ENCODE measurements around the gene RNF115. TPM values are rescaled to one million over a fixed set of nuclear protein-coding genes. Genes with fewer than 3 reads are reported as not detected.

The RNF115 gene
- total RNA-seq, 5 donors from 2014 or later (not counting 1 experiment from before 2014, with no cell fraction given) = 12.0 to 17.5 (median 13.4) TPM

DNA sequence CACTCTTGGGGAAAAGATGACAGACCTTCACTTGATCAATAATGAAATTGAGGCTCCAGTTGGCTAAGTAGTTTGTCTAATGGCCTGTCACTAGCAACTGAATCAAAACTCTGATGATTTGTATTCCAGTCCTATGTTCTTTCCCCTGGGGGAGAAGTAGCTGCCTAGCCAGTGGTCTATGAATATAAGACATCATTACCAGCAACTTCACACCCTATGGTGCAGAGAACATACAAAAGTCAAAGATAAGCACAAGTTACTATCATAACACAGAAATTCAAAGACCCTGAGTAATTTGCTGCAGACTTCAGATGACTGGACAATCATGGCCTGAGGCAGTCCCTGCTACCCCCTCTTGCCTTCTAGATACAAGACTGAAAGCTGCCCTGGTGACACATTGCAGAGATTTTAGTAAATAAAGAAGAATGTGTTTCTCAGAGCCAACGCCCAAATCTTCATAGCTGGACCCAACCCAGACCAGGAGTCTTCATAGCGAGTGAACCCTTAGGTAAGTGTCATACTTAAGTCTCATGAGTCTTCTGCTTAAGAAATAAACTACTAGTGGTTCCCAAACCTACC lies 117.7 kb downstream of the RNF115 start:
- H3K9me3 Mint-ChIP-seq = no peaks in the 10 kb centered on the region
- Histone ChIP-seq H3K4me3 (ENCODE audit: control insufficient read depth in 1 of 2, extremely low read depth in 1 of 2, low read length in 1 of 2) (no peak overlapping the region), H3K27me3 (replicated peaks in 1 of 2; ENCODE audit: control insufficient read depth in 2 of 2, extremely low read depth in 1 of 2, insufficient read depth in 2 of 2, low read length in 1 of 2) (no peaks in the 10 kb centered on the region), H3K4me1 (ENCODE audit: control insufficient read depth in 1 of 2, extremely low read depth in 1 of 2, insufficient read depth in 2 of 2, low read length in 2 of 2) (no peaks in the 10 kb centered on the region), H3K9me3 (no peaks in the 10 kb centered on the region), H3K27ac (ENCODE audit: low read length) (no peak overlapping the region), H3K36me3 (ENCODE audit: control insufficient read depth in 2 of 2, extremely low read depth in 1 of 2, insufficient read depth in 1 of 2, low read length in 1 of 2) (no peaks in the 10 kb centered on the region)
- CTCF ChIA-PET = no interaction called here
- no peak overlapping the region for H3K27ac Mint-ChIP-seq
- H3K4me1 Mint-ChIP-seq = no peaks in the 10 kb centered on the region
- H3K36me3 Mint-ChIP-seq = no peaks in the 10 kb centered on the region
- no CpG with 5 or more reads among the region's 2 CpGs for WGBS (ENCODE audit: insufficient coverage)
- DNase-seq (no peak), ATAC-seq (replicated peaks in 1 of 4) (no peak)
- no peaks in the 10 kb centered on the region for H3K27me3 Mint-ChIP-seq
- POLR2A ChIA-PET = no interaction called here
- H3K4me3 Mint-ChIP-seq = no peak overlapping the region

DNA sequence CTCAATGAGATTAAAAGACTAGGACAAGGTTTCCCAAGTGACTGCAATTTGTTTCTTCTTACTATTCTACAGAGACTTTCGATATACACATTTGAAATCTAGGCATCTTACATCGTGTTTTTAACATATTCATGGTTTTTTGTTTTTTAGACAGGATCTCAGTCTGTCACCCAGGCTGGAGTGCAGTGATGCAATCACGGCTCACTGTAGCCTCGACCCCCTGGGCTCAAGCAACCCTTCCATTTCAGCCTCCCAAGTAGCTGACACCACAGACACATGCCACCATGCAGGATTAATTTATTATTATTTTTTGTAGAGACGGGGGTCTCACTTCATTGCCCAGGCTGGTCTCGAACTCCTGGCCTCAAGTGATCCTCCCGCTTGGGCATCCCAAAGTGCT lies 118.3 kb downstream of the RNF115 start:
- DNase-seq (no peak), ATAC-seq (replicated peaks in 1 of 4) (no peak)
- Mint-ChIP-seq H3K36me3 (no peaks in the 10 kb centered on the region), H3K27ac (no peak overlapping the region), H3K27me3 (no peaks in the 10 kb centered on the region), H3K4me1 (no peaks in the 10 kb centered on the region), H3K9me3 (no peaks in the 10 kb centered on the region), H3K4me3 (no peak overlapping the region)
- no peak overlapping the region for H3K4me3 ChIP-seq (ENCODE audit: control insufficient read depth in 1 of 2, extremely low read depth in 1 of 2, low read length in 1 of 2)
- H3K4me1 ChIP-seq (ENCODE audit: control insufficient read depth in 1 of 2, extremely low read depth in 1 of 2, insufficient read depth in 2 of 2, low read length in 2 of 2) = no peaks in the 10 kb centered on the region
- H3K36me3 ChIP-seq (ENCODE audit: control insufficient read depth in 2 of 2, extremely low read depth in 1 of 2, insufficient read depth in 1 of 2, low read length in 1 of 2) = no peaks in the 10 kb centered on the region
- 94% methylated on average over 3 of the region's 7 CpGs for WGBS (ENCODE audit: insufficient coverage)
- H3K9me3 ChIP-seq = no peaks in the 10 kb centered on the region
- ChIA-PET CTCF (no interaction called here), POLR2A (no interaction called here)
- no peak overlapping the region for H3K27ac ChIP-seq (ENCODE audit: low read length)
- no peaks in the 10 kb centered on the region for H3K27me3 ChIP-seq (replicated peaks in 1 of 2; ENCODE audit: control insufficient read depth in 2 of 2, extremely low read depth in 1 of 2, insufficient read depth in 2 of 2, low read length in 1 of 2)

DNA sequence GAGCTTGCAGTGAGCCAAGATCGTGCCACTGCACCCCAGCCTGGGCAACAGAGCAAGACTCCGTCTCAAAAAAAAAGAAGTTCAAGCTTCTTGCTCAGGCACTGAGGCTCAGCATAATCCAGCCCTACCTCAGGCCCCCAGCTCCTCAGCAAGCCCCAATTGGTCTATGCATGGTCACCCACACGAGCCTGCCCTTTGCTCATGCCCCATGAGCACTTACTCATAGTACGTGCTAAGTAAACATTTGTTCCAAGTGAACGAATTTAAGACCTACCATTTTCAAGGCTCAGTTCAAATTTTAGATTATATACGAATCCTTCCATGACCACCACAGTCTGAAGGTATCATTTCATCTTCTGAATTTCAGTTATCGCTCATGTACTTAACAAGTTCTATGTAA lies 121.1 kb downstream of the RNF115 start:
- no peaks in the 10 kb centered on the region for H3K9me3 Mint-ChIP-seq
- no peak overlapping the region for H3K27ac ChIP-seq (ENCODE audit: low read length)
- no peaks in the 10 kb centered on the region for H3K27me3 ChIP-seq (replicated peaks in 1 of 2; ENCODE audit: control insufficient read depth in 2 of 2, extremely low read depth in 1 of 2, insufficient read depth in 2 of 2, low read length in 1 of 2)
- H3K4me1 Mint-ChIP-seq = no peaks in the 10 kb centered on the region
- ChIA-PET CTCF (no interaction called here), POLR2A (no interaction called here)
- H3K4me3 ChIP-seq (ENCODE audit: control insufficient read depth in 1 of 2, extremely low read depth in 1 of 2, low read length in 1 of 2) = no peak overlapping the region
- WGBS (ENCODE audit: insufficient coverage) = 87% methylated on average over 6 of the region's 7 CpGs
- H3K36me3 ChIP-seq (ENCODE audit: control insufficient read depth in 2 of 2, extremely low read depth in 1 of 2, insufficient read depth in 1 of 2, low read length in 1 of 2) = no peaks in the 10 kb centered on the region
- H3K27me3 Mint-ChIP-seq = no peaks in the 10 kb centered on the region
- ATAC-seq (replicated peaks in 1 of 4) = no peak
- no peaks in the 10 kb centered on the region for H3K9me3 ChIP-seq
- no peak overlapping the region for H3K27ac Mint-ChIP-seq
- H3K4me3 Mint-ChIP-seq = no peak overlapping the region
- no peak for DNase-seq
- H3K36me3 Mint-ChIP-seq = no peaks in the 10 kb centered on the region
- no peaks in the 10 kb centered on the region for H3K4me1 ChIP-seq (ENCODE audit: control insufficient read depth in 1 of 2, extremely low read depth in 1 of 2, insufficient read depth in 2 of 2, low read length in 2 of 2)

DNA sequence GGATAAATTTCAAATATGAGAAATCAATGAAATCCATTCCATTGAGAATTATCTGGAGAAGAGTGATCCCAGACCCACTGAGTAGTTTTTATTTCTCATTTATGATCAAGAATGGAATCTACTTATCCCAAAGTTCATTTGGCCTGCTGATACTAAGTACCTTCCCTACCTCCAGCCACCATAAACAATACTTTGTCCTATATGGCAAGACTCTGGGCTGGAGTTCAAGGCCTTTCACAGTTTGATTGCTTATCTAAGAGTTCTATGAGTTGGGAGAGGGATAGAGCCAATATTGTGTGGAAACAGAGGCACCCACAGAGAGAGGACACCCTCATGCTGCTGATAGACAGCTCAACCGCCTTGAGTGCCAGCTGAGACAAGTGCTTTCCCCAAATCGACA lies 121.8 kb downstream of the RNF115 start:
- Mint-ChIP-seq H3K9me3 (no peaks in the 10 kb centered on the region), H3K4me1 (no peaks in the 10 kb centered on the region), H3K4me3 (no peak overlapping the region), H3K27me3 (no peaks in the 10 kb centered on the region), H3K36me3 (no peaks in the 10 kb centered on the region), H3K27ac (no peak overlapping the region)
- H3K4me1 ChIP-seq (ENCODE audit: control insufficient read depth in 1 of 2, extremely low read depth in 1 of 2, insufficient read depth in 2 of 2, low read length in 2 of 2) = no peaks in the 10 kb centered on the region
- DNase-seq (no peak), ATAC-seq (replicated peaks in 1 of 4) (no peak)
- H3K4me3 ChIP-seq (ENCODE audit: control insufficient read depth in 1 of 2, extremely low read depth in 1 of 2, low read length in 1 of 2) = no peak overlapping the region
- no peaks in the 10 kb centered on the region for H3K9me3 ChIP-seq
- H3K27me3 ChIP-seq (replicated peaks in 1 of 2; ENCODE audit: control insufficient read depth in 2 of 2, extremely low read depth in 1 of 2, insufficient read depth in 2 of 2, low read length in 1 of 2) = no peaks in the 10 kb centered on the region
- WGBS (ENCODE audit: insufficient coverage) = no CpG with 5 or more reads among the region's 2 CpGs
- H3K27ac ChIP-seq (ENCODE audit: low read length) = no peak overlapping the region
- ChIA-PET CTCF (no interaction called here), POLR2A (no interaction called here)
- H3K36me3 ChIP-seq (ENCODE audit: control insufficient read depth in 2 of 2, extremely low read depth in 1 of 2, insufficient read depth in 1 of 2, low read length in 1 of 2) = no peaks in the 10 kb centered on the region

DNA sequence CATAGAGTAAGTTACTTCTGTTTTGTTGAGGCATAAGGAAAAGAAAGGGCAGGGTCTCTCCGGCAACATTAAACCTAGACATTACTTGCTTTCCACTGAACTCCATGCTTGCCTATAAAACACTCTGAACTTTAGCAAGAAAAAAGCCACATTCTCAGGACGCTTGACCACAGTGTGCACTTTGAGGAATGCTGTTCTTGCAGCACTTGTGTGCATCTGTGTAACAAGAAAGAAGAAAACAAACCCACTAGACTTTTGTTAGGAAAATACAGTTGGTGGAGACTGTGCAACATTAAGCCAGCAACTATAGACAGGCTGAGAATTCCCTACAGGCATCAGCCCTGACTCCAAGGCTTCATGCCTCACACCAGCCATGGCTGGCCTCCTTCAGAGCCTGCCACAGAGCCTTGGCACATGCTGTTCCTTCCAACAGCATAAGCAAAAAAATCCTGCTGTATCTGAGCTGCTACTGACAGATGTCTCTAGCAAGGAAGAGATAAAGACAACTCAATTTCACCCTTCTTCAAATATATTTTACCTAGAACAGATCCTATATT lies 122.5 kb downstream of the RNF115 start:
- H3K4me3 ChIP-seq (ENCODE audit: control insufficient read depth in 1 of 2, extremely low read depth in 1 of 2, low read length in 1 of 2) = no peak overlapping the region
- no peak for DNase-seq
- no peak overlapping the region for H3K27ac ChIP-seq (ENCODE audit: low read length)
- 100% methylated on average over 1 of the region's 2 CpGs for WGBS (ENCODE audit: insufficient coverage)
- no peaks in the 10 kb centered on the region for H3K36me3 Mint-ChIP-seq
- H3K27me3 Mint-ChIP-seq = no peaks in the 10 kb centered on the region
- H3K4me3 Mint-ChIP-seq = no peak overlapping the region
- CTCF ChIA-PET = no interaction called here
- no peak for ATAC-seq (replicated peaks in 1 of 4)
- H3K9me3 Mint-ChIP-seq = no peaks in the 10 kb centered on the region
- no peaks in the 10 kb centered on the region for H3K36me3 ChIP-seq (ENCODE audit: control insufficient read depth in 2 of 2, extremely low read depth in 1 of 2, insufficient read depth in 1 of 2, low read length in 1 of 2)
- H3K9me3 ChIP-seq = no peaks in the 10 kb centered on the region
- POLR2A ChIA-PET = no interaction called here
- H3K27me3 ChIP-seq (replicated peaks in 1 of 2; ENCODE audit: control insufficient read depth in 2 of 2, extremely low read depth in 1 of 2, insufficient read depth in 2 of 2, low read length in 1 of 2) = no peaks in the 10 kb centered on the region
- H3K4me1 ChIP-seq (ENCODE audit: control insufficient read depth in 1 of 2, extremely low read depth in 1 of 2, insufficient read depth in 2 of 2, low read length in 2 of 2) = no peaks in the 10 kb centered on the region
- no peak overlapping the region for H3K27ac Mint-ChIP-seq
- no peaks in the 10 kb centered on the region for H3K4me1 Mint-ChIP-seq

DNA sequence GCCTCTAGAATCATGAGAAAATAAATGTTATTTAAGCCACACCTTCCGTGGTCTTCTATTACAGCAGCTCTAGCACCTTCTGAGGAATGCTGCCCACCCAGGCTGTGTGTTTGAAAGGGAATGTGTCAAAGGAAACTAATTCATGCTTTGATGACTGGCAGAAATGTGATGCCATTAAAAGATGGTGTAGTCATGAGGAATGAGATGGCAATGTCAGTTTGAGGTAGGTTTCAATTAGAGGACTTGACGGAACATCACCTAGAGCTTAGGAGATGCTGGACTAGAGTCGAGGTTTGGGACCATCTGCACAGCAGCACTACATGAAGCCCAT lies 127.3 kb downstream of the RNF115 start:
- Mint-ChIP-seq H3K27ac (no peak overlapping the region), H3K4me3 (no peak overlapping the region), H3K36me3 (no peaks in the 10 kb centered on the region), H3K27me3 (no peaks in the 10 kb centered on the region), H3K4me1 (peaks cover 0 to 5% (median 0%) of the 10 kb centered on the region in 3 donors), H3K9me3 (no peaks in the 10 kb centered on the region)
- DNase-seq (no peak), ATAC-seq (replicated peaks in 1 of 4) (no peak)
- POLR2A ChIA-PET = no interaction called here
- WGBS (ENCODE audit: insufficient coverage) = 100% methylated on average over 2 of the region's 3 CpGs
- CTCF ChIA-PET = no interaction called here
- H3K27me3 ChIP-seq (replicated peaks in 1 of 2; ENCODE audit: control insufficient read depth in 2 of 2, extremely low read depth in 1 of 2, insufficient read depth in 2 of 2, low read length in 1 of 2) = no peaks in the 10 kb centered on the region
- H3K36me3 ChIP-seq (ENCODE audit: control insufficient read depth in 2 of 2, extremely low read depth in 1 of 2, insufficient read depth in 1 of 2, low read length in 1 of 2) = no peaks in the 10 kb centered on the region
- peaks cover 0 to 3% of the 10 kb centered on the region in 2 experiments for H3K4me1 ChIP-seq (ENCODE audit: control insufficient read depth in 1 of 2, extremely low read depth in 1 of 2, insufficient read depth in 2 of 2, low read length in 2 of 2)
- H3K4me3 ChIP-seq (ENCODE audit: control insufficient read depth in 1 of 2, extremely low read depth in 1 of 2, low read length in 1 of 2) = no peak overlapping the region
- H3K9me3 ChIP-seq = no peaks in the 10 kb centered on the region
- no peak overlapping the region for H3K27ac ChIP-seq (ENCODE audit: low read length)

Measured in T-cell (primary cell).